MG63 (cell line): ENCODE results near the gene PTCH2. TPM values are rescaled to one million over a fixed set of nuclear protein-coding genes. Genes with fewer than 3 reads are reported as not detected.

Experiments used
- DNase-seq: peaks from one replicate; pipeline ENCODE4 v3.0.0-alpha.2; 2020
- H3K27me3 ChIP-seq: fragments of 250-450 bp; sonication (Bioruptor Pico); 2 replicates; pipeline ENCODE4 v1.5.1; 2020; ENCODE audit warnings: mild to moderate bottlenecking, moderate library complexity
- H3K36me3 ChIP-seq: fragments of 250-450 bp; sonication (Bioruptor Pico); 2 replicates; pipeline ENCODE4 v1.5.1; 2020; ENCODE audit warnings: mild to moderate bottlenecking, moderate library complexity
- H3K4me3 ChIP-seq: fragments of 250-450 bp; sonication (Bioruptor Pico); 2 replicates; pipeline ENCODE4 v1.5.1; 2020; ENCODE audit warnings: mild to moderate bottlenecking, moderate library complexity
- H3K9me3 ChIP-seq: fragments of 250-450 bp; sonication (Bioruptor Pico); 2 replicates; pipeline ENCODE4 v1.5.1; 2020; ENCODE audit warnings: mild to moderate bottlenecking, moderate library complexity
- total RNA-seq: library from RNA; depleted of rRNA; stranded (reverse); fragments of >200 nt; shearing (Covaris generic); gene quantifications from 2 replicates; pipeline ENCODE4 v1.2.3, GENCODE V29; 2014; ENCODE audit warnings: low replicate concordance

The PTCH2 gene
- total RNA-seq, 1 experiment from 2014 or later = not detected

GRCh38 chr1:44810101-44810761 is 32.8 kb downstream of the PTCH2 start:
- peak; percentile 92 for DNase-seq
- Histone ChIP-seq H3K36me3 (peaks cover 7% of the 10 kb centered on the region), H3K27me3 (no peaks in the 10 kb centered on the region), H3K9me3 (no peaks in the 10 kb centered on the region), H3K4me3 (no peak overlapping the region)

DNA sequence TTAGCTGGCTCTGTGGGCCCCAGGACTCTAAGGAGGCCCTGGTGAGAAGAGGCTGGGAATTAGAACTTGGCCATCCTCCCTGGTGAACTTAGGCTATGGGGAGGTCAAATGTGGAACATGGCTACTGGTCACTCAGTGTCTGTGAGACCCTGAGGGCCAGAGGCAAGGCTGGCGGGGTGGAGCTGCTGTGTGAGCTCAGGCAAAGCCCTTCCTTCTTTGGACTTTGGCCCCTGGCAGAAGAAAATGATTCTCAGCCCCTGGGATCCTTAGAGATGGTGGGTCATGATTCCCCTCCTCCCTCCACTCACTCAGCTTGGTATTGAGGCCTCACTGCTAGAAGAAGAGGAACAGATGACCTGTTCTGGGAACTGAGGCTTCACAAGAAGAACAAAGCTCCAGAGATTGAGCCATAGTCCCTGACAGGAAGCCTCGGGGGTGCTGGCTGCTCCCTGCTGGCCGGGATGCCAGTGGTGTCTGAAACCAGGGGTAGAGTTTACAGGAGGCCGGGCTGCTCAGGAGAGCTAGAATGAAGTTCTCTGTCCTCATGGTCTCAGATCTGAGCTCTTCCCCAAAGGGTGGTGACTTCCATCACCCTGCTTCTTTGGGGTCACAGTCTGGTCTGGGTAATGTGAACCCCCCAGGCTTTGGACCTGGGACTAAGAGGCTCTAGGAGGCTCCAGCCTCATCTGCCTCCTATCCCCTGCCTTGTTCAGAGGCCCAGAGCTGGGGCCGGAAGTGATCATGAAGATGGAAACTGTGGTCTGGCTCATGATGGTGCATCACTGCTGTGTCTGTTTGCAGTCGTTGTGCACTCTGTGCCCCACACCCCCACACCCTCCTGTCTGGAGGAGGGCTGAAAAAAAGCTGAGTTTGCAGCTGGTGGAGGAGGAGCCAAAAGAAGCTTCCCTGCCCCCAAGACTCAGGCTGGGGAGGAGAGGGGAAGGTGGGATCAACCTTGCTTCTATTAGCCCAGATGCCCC is 33.8 kb downstream of the PTCH2 start:
- H3K36me3 ChIP-seq = peaks cover 15% of the 10 kb centered on the region

GRCh38 chr1:44808063-44808937 is 34.8 kb downstream of the PTCH2 start, which contains the start of gene BTBD19:
Gene BTBD19, plus strand, starts transcription at chr1:44808523. Its CDS starts 298 bp downstream, at chr1:44808821.
- Histone ChIP-seq H3K9me3 (no peaks in the 10 kb centered on the region), H3K4me3 (peak within 1 kb of the TSS; percentile 19), H3K27me3 (no peaks in the 10 kb centered on the region), H3K36me3 (peaks cover 24% of the 10 kb centered on the region)
- DNase-seq = peak; percentile 82

More for the DNA sequence above, 33.8 kb downstream of the PTCH2 start:
- DNase-seq = peak; percentile 24
- Histone ChIP-seq H3K4me3 (peak overlapping the region; percentile 19), H3K27me3 (no peaks in the 10 kb centered on the region), H3K9me3 (no peaks in the 10 kb centered on the region)

DNA sequence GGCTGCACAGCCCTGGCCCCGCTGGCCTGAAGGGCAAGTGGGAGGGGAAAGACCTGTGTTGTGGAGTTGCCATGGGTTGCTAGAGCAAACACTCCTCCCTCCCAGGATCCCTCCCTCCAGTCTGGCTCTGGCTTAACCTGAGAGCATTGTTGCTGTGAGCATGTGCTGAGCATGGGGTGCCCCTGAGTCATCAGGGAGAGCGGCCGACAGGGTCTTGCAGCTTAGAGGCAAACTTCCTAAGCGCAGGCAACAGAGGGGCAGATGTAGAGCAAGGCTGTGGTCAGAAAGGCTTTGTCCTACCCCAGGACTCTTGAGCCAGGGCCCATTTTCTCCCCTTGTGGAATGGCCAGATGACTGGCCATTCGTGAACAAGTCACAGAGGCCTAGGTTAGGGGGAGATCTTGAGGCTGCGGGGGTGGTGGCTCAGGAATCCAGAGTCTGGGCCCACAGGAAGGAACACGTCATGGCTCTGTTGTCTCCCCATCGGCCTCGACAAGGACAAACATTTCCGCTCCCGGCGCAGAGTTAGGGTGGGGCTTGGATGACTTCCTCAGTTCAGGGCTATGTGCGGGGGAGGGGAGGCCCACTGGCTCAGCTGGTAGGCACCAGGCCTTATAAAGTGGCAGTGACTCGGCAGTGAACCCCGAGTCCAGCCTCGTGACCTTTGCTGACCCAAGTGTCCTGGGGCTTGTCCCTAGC is 35.5 kb downstream of the PTCH2 start:
- Histone ChIP-seq H3K9me3 (no peaks in the 10 kb centered on the region), H3K36me3 (peaks cover 25% of the 10 kb centered on the region), H3K27me3 (no peaks in the 10 kb centered on the region), H3K4me3 (peak overlapping the region; percentile 19; the same call in 1 of the 2 replicates)
- DNase-seq = peak; percentile 99

GRCh38 chr1:44806704-44807363 is 36.2 kb downstream of the PTCH2 start, which contains the start of gene DYNLT4:
Gene DYNLT4, minus strand, starts transcription at chr1:44807351. Its CDS starts 683 bp downstream, at chr1:44806668.
- Histone ChIP-seq H3K4me3 (peak within 1 kb of the TSS; percentile 19), H3K27me3 (no peaks in the 10 kb centered on the region), H3K36me3 (peaks cover 31% of the 10 kb centered on the region), H3K9me3 (no peaks in the 10 kb centered on the region)
- no peak for DNase-seq

- Histone ChIP-seq H3K9me3 (no peaks in the 10 kb centered on the region), H3K4me3 (no peak overlapping the region), H3K27me3 (no peaks in the 10 kb centered on the region), H3K36me3 (peaks cover 32% of the 10 kb centered on the region)
- DNase-seq = no peak
Observed at GRCh38 chr1:44806025-44806703, 36.9 kb downstream of the PTCH2 start.

DNA sequence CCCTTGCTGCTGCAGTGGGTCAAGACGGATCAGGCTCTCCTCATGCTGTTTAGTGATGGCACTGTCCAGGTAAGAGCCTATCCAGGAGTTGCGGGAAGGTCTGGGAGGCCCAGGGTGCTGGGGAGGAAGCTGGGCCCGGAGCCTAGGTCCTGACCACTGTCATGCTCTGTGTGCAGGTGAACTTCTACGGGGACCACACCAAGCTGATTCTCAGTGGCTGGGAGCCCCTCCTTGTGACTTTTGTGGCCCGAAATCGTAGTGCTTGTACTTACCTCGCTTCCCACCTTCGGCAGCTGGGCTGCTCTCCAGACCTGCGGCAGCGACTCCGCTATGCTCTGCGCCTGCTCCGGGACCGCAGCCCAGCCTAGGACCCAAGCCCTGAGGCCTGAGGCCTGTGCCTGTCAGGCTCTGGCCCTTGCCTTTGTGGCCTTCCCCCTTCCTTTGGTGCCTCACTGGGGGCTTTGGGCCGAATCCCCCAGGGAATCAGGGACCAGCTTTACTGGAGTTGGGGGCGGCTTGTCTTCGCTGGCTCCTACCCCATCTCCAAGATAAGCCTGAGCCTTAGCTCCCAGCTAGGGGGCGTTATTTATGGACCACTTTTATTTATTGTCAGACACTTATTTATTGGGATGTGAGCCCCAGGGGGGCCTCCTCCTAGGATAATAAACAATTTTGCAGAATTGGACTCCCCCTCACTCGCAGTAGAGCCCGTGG is 37.6 kb downstream of the PTCH2 start:
- Histone ChIP-seq H3K9me3 (no peaks in the 10 kb centered on the region), H3K36me3 (peaks cover 32% of the 10 kb centered on the region), H3K4me3 (no peak overlapping the region), H3K27me3 (no peaks in the 10 kb centered on the region)
- no peak for DNase-seq

DNA sequence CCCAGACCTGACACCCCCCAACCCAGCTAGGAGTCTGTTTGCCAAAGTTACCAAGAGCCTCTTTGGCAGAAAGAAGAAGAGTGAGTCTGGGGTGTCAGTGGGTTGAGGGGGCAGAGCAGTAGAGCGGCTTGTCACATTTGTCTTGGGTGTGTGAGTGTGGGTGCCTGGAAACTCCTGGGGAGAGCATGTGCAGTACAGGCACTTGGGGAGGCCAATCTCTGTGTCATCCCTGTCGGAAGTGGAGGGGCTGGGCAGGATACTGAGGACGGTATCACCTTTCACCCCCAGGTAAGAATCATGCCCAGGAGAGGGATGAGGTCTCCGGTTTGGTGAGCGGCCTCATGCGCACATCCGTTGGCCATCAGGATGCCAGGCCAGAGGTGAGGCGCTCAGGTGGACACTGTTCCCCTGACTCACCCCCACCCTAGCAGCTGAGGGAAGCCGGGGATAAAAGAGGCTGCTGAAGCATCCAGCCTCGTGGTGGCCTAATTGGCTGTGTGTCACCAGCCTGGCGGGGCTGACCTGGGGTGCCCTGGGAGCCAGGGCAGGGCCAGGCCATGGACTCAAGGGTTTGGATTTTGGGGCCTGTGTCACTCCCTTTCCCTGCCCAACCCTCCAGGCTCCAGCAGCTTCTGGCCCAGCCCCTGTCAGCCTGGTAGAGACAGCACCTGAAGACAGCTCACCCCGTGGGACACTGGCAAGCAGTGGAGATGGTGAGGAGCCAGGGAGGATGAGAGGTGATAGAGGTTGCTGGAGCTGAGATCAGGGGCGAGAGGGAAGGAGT is 39.5 kb downstream of the PTCH2 start:
- Histone ChIP-seq H3K27me3 (no peaks in the 10 kb centered on the region), H3K9me3 (no peaks in the 10 kb centered on the region), H3K36me3 (peaks cover 32% of the 10 kb centered on the region), H3K4me3 (no peak overlapping the region)
- DNase-seq = no peak

GRCh38 chr1:44803062-44803311 is 40.1 kb downstream of the PTCH2 start:
- DNase-seq = no peak
- Histone ChIP-seq H3K27me3 (no peaks in the 10 kb centered on the region), H3K9me3 (no peaks in the 10 kb centered on the region), H3K36me3 (peaks cover 32% of the 10 kb centered on the region), H3K4me3 (no peak overlapping the region)

- no peak for DNase-seq
- Histone ChIP-seq H3K9me3 (no peaks in the 10 kb centered on the region), H3K36me3 (peaks cover 32% of the 10 kb centered on the region), H3K4me3 (no peak overlapping the region), H3K27me3 (no peaks in the 10 kb centered on the region)
Observed at GRCh38 chr1:44802306-44803061, 40.6 kb downstream of the PTCH2 start.

- Histone ChIP-seq H3K4me3 (peak overlapping the region; percentile 62), H3K36me3 (peaks cover 32% of the 10 kb centered on the region), H3K27me3 (no peaks in the 10 kb centered on the region), H3K9me3 (no peaks in the 10 kb centered on the region)
- DNase-seq = no peak
Observed at GRCh38 chr1:44801491-44802305, 41.4 kb downstream of the PTCH2 start.

DNA sequence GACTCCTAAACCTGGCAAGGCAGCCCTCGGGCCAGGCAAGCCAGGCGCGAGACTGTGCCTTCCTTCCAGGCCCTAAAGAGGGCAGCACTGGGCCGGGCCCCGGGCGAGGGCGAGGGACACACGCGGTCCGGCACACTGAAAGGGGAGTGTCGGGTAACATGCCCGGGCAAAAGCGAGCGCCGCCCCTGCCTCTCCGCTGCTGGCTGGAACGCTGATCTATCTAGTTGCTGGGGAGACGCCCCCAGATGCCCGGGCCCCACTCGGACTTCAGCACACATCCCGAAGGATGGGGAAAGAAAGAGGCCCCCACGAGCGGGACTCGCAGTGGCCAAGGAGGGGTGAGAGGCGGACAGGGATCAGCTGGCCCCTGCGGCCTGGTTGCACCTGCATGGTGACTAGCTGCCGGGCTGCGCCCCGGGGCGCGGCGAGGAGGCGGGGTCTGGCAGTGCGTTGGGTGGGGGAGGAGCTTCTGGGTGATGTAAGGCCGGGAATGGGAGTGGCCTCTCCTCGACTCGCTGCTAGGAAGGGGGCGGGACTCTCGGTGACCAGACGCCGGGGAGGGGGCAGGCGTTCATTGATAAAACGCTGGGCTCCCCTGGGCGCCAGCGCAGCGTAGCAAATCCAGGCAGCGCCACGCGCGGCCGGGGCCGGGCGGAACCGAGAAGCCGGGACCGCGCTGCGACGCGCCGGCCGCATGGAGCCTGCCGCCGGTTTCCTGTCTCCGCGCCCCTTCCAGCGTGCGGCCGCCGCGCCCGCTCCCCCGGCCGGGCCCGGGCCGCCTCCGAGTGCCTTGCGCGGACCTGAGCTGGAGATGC is 43.1 kb downstream of the PTCH2 start, which contains the start of gene PLK3:
PLK3 (plus strand) TSS at position 608 of the 815 bp plus-strand sequence; CDS start at position 695, 87 bp downstream.
- DNase-seq = peak; percentile 96
- peaks cover 22% of the 10 kb centered on the region for H3K36me3 ChIP-seq

More for the DNA sequence above, 43.1 kb downstream of the PTCH2 start, which contains the start of gene PLK3:
- Histone ChIP-seq H3K4me3 (peak within 1 kb of the TSS; percentile 62), H3K27me3 (no peaks in the 10 kb centered on the region), H3K9me3 (no peaks in the 10 kb centered on the region)
